VCaP (cell line): Measurements from ENCODE around the gene ENDOG.
A peak's percentile ranks its signal among the peaks of the same experiment; 100 is the strongest.
"Not testable (repeated sequence)": the region's sequence is repeated elsewhere in the genome, so short reads cannot be mapped to it uniquely, and the experiment has no call there.

Experiments used
- H3K27ac ChIP-seq: fragments of 450-650 bp; 2 replicates; pipeline ENCODE4 v1.5.1; 2017
- TF ChIP-seq, protein P1 (sequence below): fragments of 450-650 bp; conservative IDR thresholded peaks from 2 replicates; pipeline ENCODE4 v1.5.1; 2017; ENCODE audit warnings: mild to moderate bottlenecking, moderate library complexity

ENDOG gene

DNA sequence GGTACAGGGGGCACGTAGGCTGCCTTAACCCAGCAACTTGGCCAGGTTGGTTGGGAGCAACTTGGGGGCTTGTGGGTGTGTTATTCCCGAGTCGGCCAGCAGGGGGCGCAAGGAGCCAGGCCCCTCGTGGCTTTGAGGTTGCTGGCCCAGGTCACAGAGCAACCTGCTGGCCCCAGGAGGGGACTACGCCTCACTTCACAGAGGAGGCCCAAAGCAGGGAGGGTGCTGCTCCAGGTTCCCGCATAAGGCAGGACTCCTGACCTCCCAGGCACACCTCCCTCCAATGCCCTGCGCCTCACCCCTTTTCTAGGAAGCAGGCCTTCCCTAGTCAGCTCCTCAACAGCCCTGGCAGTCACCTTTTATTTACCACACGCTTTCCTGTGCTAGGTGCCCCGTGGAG is 45.3 kb downstream of the ENDOG start:
- H3K27ac ChIP-seq = peak overlapping the region; percentile 56
- TF ChIP-seq, protein P1, sequence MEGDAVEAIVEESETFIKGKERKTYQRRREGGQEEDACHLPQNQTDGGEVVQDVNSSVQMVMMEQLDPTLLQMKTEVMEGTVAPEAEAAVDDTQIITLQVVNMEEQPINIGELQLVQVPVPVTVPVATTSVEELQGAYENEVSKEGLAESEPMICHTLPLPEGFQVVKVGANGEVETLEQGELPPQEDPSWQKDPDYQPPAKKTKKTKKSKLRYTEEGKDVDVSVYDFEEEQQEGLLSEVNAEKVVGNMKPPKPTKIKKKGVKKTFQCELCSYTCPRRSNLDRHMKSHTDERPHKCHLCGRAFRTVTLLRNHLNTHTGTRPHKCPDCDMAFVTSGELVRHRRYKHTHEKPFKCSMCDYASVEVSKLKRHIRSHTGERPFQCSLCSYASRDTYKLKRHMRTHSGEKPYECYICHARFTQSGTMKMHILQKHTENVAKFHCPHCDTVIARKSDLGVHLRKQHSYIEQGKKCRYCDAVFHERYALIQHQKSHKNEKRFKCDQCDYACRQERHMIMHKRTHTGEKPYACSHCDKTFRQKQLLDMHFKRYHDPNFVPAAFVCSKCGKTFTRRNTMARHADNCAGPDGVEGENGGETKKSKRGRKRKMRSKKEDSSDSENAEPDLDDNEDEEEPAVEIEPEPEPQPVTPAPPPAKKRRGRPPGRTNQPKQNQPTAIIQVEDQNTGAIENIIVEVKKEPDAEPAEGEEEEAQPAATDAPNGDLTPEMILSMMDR = peak; percentile 90

DNA sequence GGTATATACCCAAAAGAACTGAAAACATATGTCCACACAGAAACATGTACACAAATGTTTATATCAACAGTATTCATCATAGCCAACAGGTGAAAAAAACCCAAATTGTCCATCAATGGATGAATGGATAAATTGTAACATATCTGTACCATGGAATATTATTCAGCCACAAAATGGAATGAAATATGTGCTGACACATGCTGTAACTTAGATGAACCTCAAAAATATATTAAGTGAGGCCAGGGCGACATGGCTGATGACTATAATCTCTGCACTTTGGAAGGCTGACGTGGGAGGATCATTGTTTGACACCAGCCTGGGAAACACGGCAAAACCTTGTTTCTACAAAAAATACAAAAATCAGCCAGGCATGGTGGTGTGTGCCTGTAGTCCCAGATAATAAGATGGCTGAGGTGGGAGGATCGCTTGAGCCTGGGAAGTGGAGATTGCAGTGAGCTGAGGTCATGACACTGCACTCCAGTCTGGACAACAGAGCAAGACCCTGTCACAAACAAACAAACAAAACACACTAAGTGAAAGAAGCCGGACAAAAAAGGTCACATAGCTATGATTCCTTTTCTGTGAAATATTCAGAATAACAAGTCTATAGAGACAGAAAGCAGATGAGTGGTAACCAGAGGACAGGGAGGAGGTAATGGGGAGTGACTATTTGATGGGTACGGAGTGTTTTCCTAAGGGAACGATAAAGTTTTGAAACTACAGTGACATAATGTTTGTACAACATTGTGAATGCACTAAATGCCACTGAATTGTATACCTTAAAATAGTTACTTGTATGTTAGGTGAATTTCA is 52.0 kb downstream of the ENDOG start:
- H3K27ac ChIP-seq = no peak overlapping the region
- TF ChIP-seq, protein P1 = no peak

DNA sequence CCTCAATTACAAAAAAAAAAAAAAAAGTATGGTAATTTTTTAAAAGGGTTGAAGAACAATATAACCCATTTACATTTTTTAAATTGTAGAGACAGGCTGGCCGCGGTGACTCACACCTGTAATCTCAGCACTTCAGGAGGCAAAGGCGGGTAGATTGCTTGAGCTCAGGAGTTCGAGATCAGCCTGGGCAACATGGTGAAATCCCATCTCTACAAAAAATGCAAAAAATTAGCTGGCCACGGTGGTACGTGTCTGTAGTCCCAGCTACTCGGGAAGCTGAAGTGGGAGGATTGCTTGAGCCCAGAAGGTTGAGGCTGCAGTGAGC is 52.6 kb downstream of the ENDOG start:
- H3K27ac ChIP-seq = not testable (repeated sequence)
